NCI-H748 treated with DMSO at 0.1 percent for 48 hours (cell line): Measurements from ENCODE around the gene FAM229A.

Experiments used
- DNase-seq: peaks from one replicate; lab custom pipeline; 2025; lab: John Stamatoyannopoulos, UW

Gene FAM229A

GRCh38 chr1:32330558-32331151, 31.6 kb downstream of the FAM229A start:
- DNase-seq: no peak

- DNase-seq: no peak
These were observed 32.3 kb downstream of the FAM229A start for GRCh38 chr1:32329931-32330466.

- no peak for DNase-seq
These were observed 35.1 kb downstream of the FAM229A start for GRCh38 chr1:32327204-32327603.

GRCh38 chr1:32321712-32322291, 40.5 kb downstream of the FAM229A start:
- DNase-seq: no peak

- no peak for DNase-seq
These were observed 44.0 kb downstream of the FAM229A start for GRCh38 chr1:32318127-32318869.

GRCh38 chr1:32316903-32317277, 45.4 kb downstream of the FAM229A start:
- DNase-seq: no peak

- DNase-seq: no peak
These were observed 50.4 kb downstream of the FAM229A start for GRCh38 chr1:32311709-32312393.
